SK-N-MC (cell line): ENCODE data around the gene FAM204A.

Source experiments
- DNase-seq: peaks from one replicate; pipeline ENCODE4 v3.0.0-alpha.2; 2011; ENCODE audit warnings: low read depth, low spot score
- H3K27ac ChIP-seq: fragments of 200-600 bp; sonication (generic); 2 replicates; pipeline ENCODE4 v1.5.1; 2016; ENCODE audit warnings: mixed run types
- H3K36me3 ChIP-seq: fragments of 200-600 bp; sonication (generic); 2 replicates; pipeline ENCODE4 v1.6.1; 2017; ENCODE audit warnings: antibody characterized with exemption, low read length, mixed read lengths; ENCODE audit not compliant: insufficient read depth
- H3K4me3 ChIP-seq: fragments of 200-600 bp; sonication (generic); 2 replicates; pipeline ENCODE4 v1.5.1; 2016
- H3K9ac ChIP-seq: fragments of 200-600 bp; sonication (generic); 2 replicates; pipeline ENCODE4 v1.8.0; 2017; ENCODE audit warnings: mixed run types, mixed read lengths; ENCODE audit not compliant: insufficient read length
- H3K9me3 ChIP-seq: fragments of 200-600 bp; sonication (generic); 2 replicates; pipeline ENCODE4 v1.6.1; 2017; ENCODE audit warnings: low read depth, mild to moderate bottlenecking, antibody characterized with exemption, low read length, moderate library complexity, mixed read lengths
- EZH2 ChIP-seq: fragments of 200-600 bp; sonication (generic); IDR thresholded peaks from one replicate; pipeline ENCODE4 v1.6.1; 2017; ENCODE audit warnings: antibody characterized with exemption
- FOXP2 ChIP-seq: optimal IDR thresholded peaks from 2 replicates; pipeline ENCODE3; 2011; ENCODE audit warnings: mild to moderate bottlenecking, moderate library complexity; ENCODE audit not compliant: insufficient read depth; ENCODE audit errors: extremely low read length, control extremely low read depth
- POLR2AphosphoS5 ChIP-seq: IDR thresholded peaks from 2 replicates; pipeline ENCODE4 v1.6.1; 2012; ENCODE audit warnings: mild to moderate bottlenecking, low read depth, low read length, borderline replicate concordance

Gene FAM204A

DNA sequence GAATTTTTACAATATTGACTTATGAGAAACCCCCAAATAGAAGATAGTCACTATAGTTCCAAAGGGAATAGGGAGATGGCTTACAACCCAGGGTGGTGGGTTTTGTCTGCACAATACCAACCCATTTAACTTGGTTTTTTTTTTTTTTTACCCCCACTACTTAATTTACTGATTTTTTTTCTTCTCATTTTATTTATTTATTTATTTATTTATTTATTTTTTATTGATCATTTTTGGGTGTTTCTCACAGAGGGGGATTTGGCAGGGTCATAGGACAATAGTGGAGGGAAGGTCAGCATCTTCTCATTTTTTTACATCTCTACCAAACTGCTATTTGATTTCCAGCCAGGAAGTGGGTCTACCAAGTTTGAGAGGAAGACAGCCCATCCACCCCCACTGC is 77.9 kb downstream of the FAM204A start:
- Histone ChIP-seq H3K27ac (no peak overlapping the region), H3K9me3 (no peaks in the 10 kb centered on the region), H3K36me3 (no peaks in the 10 kb centered on the region), H3K9ac (no peak overlapping the region), H3K4me3 (no peak overlapping the region)
- DNase-seq = no peak
- TF ChIP-seq POLR2AphosphoS5 (no peak), EZH2 (no peak), FOXP2 (no peak)

GRCh38 chr10:118262538-118262937 is 79.6 kb downstream of the FAM204A start:
- Histone ChIP-seq H3K27ac (no peak overlapping the region), H3K4me3 (no peak overlapping the region), H3K9me3 (no peaks in the 10 kb centered on the region), H3K9ac (no peak overlapping the region), H3K36me3 (no peaks in the 10 kb centered on the region)
- TF ChIP-seq FOXP2 (no peak), EZH2 (no peak), POLR2AphosphoS5 (no peak)
- DNase-seq = no peak

DNA sequence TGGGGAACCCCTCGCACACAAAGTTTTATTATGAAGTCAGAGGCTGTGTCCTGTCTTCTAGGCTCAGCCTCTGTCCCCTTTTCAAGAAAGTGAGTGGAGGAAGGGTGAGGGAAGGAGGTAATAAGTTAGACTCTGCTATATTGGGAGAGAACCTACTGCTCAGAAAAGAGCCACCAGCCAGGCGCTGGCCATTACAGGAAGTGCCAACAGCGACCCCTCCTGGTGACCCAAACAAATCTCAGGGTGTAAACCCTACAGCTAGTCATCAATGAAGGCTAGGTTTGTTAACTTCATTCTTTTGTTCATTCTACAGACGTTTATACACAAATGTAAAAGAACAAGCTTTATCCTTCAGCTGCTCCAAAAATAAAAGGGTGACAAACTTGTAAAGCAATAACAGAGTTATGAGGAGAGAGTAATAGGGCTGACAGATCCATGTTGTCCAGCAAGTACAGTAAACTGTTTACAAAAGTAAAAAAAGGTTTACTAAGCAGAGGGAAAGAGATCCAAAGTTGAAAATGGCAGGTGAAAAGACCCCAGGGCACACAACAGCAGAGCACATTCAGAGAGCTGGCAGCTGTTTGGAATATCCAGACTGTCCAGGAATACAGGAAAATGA is 82.7 kb downstream of the FAM204A start:
- H3K4me3 ChIP-seq = no peak overlapping the region
- no peaks in the 10 kb centered on the region for H3K9me3 ChIP-seq
- no peak overlapping the region for H3K27ac ChIP-seq
- TF ChIP-seq POLR2AphosphoS5 = no peak
- TF ChIP-seq EZH2 = no peak
- no peak for TF ChIP-seq FOXP2
- no peak for DNase-seq
- H3K9ac ChIP-seq = no peak overlapping the region
- no peaks in the 10 kb centered on the region for H3K36me3 ChIP-seq

- no peak for DNase-seq
- TF ChIP-seq FOXP2 (no peak), EZH2 (no peak), POLR2AphosphoS5 (no peak)
These were observed 83.8 kb downstream of the FAM204A start for GRCh38 chr10:118258285-118258684.

DNA sequence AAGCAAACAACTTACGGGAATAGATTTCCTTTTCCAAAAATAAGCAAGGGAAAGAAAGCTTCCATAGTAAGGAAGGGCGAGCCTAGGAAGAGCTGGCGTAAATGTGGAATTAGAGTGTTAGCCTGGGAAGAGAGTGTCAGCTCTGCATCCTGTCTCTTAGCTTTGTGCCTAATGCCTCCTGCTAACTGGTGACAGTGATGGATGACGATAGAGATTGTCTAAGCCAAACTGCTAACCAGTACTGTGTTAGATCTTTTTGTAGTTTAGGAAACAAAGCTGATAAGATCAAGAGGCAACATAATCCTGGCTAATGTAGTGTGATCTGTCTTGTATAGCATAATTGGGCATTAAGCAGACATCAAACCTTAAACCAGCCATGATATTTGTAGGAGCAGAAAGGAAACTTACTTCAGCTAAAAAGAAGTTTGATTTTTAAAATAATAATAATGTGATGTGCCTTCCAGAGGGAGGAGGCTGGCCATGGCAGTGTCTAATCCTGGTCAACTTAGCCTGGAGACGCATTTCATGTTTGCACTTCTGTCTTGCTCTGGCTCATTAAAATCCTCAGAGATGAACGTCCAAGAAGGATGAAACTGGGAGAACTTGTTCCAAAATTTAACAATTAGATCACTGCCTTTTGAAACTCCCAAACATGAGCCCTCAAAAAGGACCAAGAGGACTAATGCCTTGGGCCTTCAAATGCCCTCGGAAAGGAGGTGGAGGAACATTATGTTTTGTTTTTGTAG is 85.1 kb downstream of the FAM204A start:
- no peaks in the 10 kb centered on the region for H3K9me3 ChIP-seq
- H3K9ac ChIP-seq = no peak overlapping the region
- no peaks in the 10 kb centered on the region for H3K36me3 ChIP-seq
- H3K27ac ChIP-seq = no peak overlapping the region
- no peak for TF ChIP-seq EZH2
- no peak for DNase-seq
- no peak overlapping the region for H3K4me3 ChIP-seq

More at GRCh38 chr10:118258285-118258684, 83.8 kb downstream of the FAM204A start:
- Histone ChIP-seq H3K27ac (no peak overlapping the region), H3K9ac (no peak overlapping the region), H3K4me3 (no peak overlapping the region), H3K36me3 (no peaks in the 10 kb centered on the region), H3K9me3 (no peaks in the 10 kb centered on the region)

- Histone ChIP-seq H3K9me3 (no peaks in the 10 kb centered on the region), H3K36me3 (no peaks in the 10 kb centered on the region), H3K27ac (no peak overlapping the region), H3K4me3 (no peak overlapping the region), H3K9ac (no peak overlapping the region)
- TF ChIP-seq FOXP2 (no peak), POLR2AphosphoS5 (no peak), EZH2 (no peak)
- no peak for DNase-seq
These were observed 85.9 kb downstream of the FAM204A start for GRCh38 chr10:118256209-118256608.

GRCh38 chr10:118255355-118255754 is 86.8 kb downstream of the FAM204A start:
- Histone ChIP-seq H3K9me3 (no peaks in the 10 kb centered on the region), H3K4me3 (no peak overlapping the region), H3K36me3 (no peaks in the 10 kb centered on the region), H3K9ac (no peak overlapping the region), H3K27ac (no peak overlapping the region)
- no peak for TF ChIP-seq EZH2
- no peak for TF ChIP-seq FOXP2
- no peak for TF ChIP-seq POLR2AphosphoS5
- DNase-seq = no peak

GRCh38 chr10:118254654-118255053 is 87.5 kb downstream of the FAM204A start:
- DNase-seq = no peak
- no peaks in the 10 kb centered on the region for H3K9me3 ChIP-seq
- H3K27ac ChIP-seq = no peak overlapping the region
- TF ChIP-seq POLR2AphosphoS5 = no peak
- TF ChIP-seq FOXP2 = no peak
- no peak for TF ChIP-seq EZH2
- no peak overlapping the region for H3K9ac ChIP-seq
- no peak overlapping the region for H3K4me3 ChIP-seq
- H3K36me3 ChIP-seq = no peaks in the 10 kb centered on the region
